CD4-positive, alpha-beta T cell (primary cell): ENCODE results near the gene CRIP1. TPM values are rescaled to one million over a fixed set of nuclear protein-coding genes. Genes with fewer than 3 reads are reported as not detected.

Experiments
- ATAC-seq: fragments of 200-7000 bp; cut with Tn5 transposase; one replicate; pipeline ENCODE4 v1.10.0; 2022; ENCODE audit warnings: mild to moderate bottlenecking; ENCODE audit not compliant: poor library complexity
- CTCF ChIA-PET: fragments of 350-600 bp; sonication (Branson Sonifier 250); formaldehyde crosslinking; loops from one replicate; lab custom pipeline; 2021; ENCODE audit warnings: antibody characterized with exemption, inconsistent platforms; lab: Charles Lee
- POLR2A ChIA-PET: fragments of 350-600 bp; sonication (Branson Sonifier 250); formaldehyde crosslinking; loops from one replicate; lab custom pipeline; 2021; ENCODE audit warnings: antibody characterized with exemption, inconsistent platforms; lab: Charles Lee
- DNase-seq, 14 experiments: peaks; one replicate each; pipeline ENCODE4 v3.0.0-alpha.2; 2013 to 2020; ENCODE audit warnings: mixed read lengths in 2 of 14
- H3K27ac ChIP-seq, 2 donors: one replicate each; pipeline versions ENCODE4 v1.5.1 to v1.7.0; 2013; ENCODE audit warnings: low read length in 2 of 2, low read depth in 1 of 2, mild to moderate bottlenecking in 1 of 2
- H3K27me3 ChIP-seq, 2 experiments: 1 replicate in 1 of 2; 2 replicates in 1 of 2; pipeline versions ENCODE4 v1.6.1 to v1.7.0; 2013; ENCODE audit warnings: low read length in 2 of 2, control low read depth in 1 of 2, mild to moderate bottlenecking in 1 of 2, moderate library complexity in 1 of 2; ENCODE audit not compliant: insufficient read depth in 2 of 2, control insufficient read depth in 1 of 2
- H3K36me3 ChIP-seq: one replicate; pipeline ENCODE4 v1.6.1; 2013; ENCODE audit warnings: low read length, control low read depth; ENCODE audit not compliant: insufficient read depth
- H3K4me1 ChIP-seq: one replicate; pipeline ENCODE4 v1.6.1; 2013; ENCODE audit warnings: low read length, control low read depth; ENCODE audit not compliant: insufficient read depth
- H3K4me3 ChIP-seq: one replicate; pipeline ENCODE4 v1.5.1; 2013; ENCODE audit warnings: mild to moderate bottlenecking, low read length, moderate library complexity
- H3K9me3 ChIP-seq, 2 experiments: 1 replicate in 1 of 2; 2 replicates in 1 of 2; pipeline versions ENCODE4 v1.6.1 to v1.7.0; 2013; ENCODE audit warnings: low read length in 2 of 2, mild to moderate bottlenecking in 2 of 2, control low read depth in 1 of 2, moderate library complexity in 1 of 2; ENCODE audit not compliant: control insufficient read depth in 1 of 2, insufficient read depth in 1 of 2
- H3K27ac Mint-ChIP-seq: one replicate; pipeline ENCODE4 v1.8.0; 2020; ENCODE audit warnings: mixed read lengths
- H3K27me3 Mint-ChIP-seq: one replicate; pipeline ENCODE4 v1.8.0; 2021; ENCODE audit warnings: mixed read lengths
- H3K36me3 Mint-ChIP-seq: one replicate; pipeline ENCODE4 v1.8.0; 2021; ENCODE audit warnings: low read depth, mixed read lengths
- H3K4me1 Mint-ChIP-seq: one replicate; pipeline ENCODE4 v1.8.0; 2021; ENCODE audit warnings: low read depth, mixed read lengths
- H3K4me3 Mint-ChIP-seq: one replicate; pipeline ENCODE4 v1.8.0; 2020; ENCODE audit warnings: mild to moderate bottlenecking, mixed read lengths
- H3K9me3 Mint-ChIP-seq: one replicate; pipeline ENCODE4 v1.8.0; 2020; ENCODE audit warnings: mixed read lengths
- CTCF ChIP-seq: fragments of 200-600 bp; IDR thresholded peaks from one replicate; pipeline ENCODE4 v1.8.0; 2022; ENCODE audit warnings: antibody characterized with exemption, mild to moderate bottlenecking
- intact Hi-C, 2 experiments: fragments of 100-400 bp; cut with DNase I in 1 of 2; cut with micrococcal nuclease in 1 of 2; formaldehyde crosslinking; loops; one replicate each; pipeline versions ENCODE4 v1.15.1 to v1.9.0; 2023 to 2025; cut with DNase I, micrococcal nuclease
- total RNA-seq, 174 experiments: library from RNA in 2 of 174; stranded (reverse) in 2 of 174; gene quantifications; one replicate each; pipeline ENCODE4 v1.2.3 and lab custom pipeline; 2021 to 2026

CRIP1 gene
- total RNA-seq, 2 experiments from 2014 or later = 250 to 258 TPM

GRCh38 chr14:105448706-105449111, 38.0 kb upstream of the CRIP1 start:
- Histone ChIP-seq H3K4me3 (no peak overlapping the region), H3K27ac (no peak overlapping the region), H3K36me3 (peaks cover 22% of the 10 kb centered on the region), H3K27me3 (no peaks in the 10 kb centered on the region), H3K4me1 (peaks cover 7% of the 10 kb centered on the region), H3K9me3 (no peaks in the 10 kb centered on the region)
- H3K36me3 Mint-ChIP-seq = peaks cover 17% of the 10 kb centered on the region
- H3K4me3 Mint-ChIP-seq = no peak overlapping the region
- ATAC-seq (peak; percentile 100), DNase-seq (peak; percentile 55 to 82 (median 65))
- ChIA-PET POLR2A (interaction anchor here (0.6 to 2.1 kb wide), 2 partner anchors 41 to 51 kb away, joined by 3 to 14 read pairs; partner anchors contain the start of gene TEX22), CTCF (interaction anchor here (0.5 to 1.9 kb wide), 16 partner anchors 14 to 200 kb away, joined by 3 to 29 read pairs (median 4); partner anchors contain the start of genes BRF1, BTBD6, CRIP1 and TEDC1)
- H3K27ac Mint-ChIP-seq = no peak overlapping the region
- H3K9me3 Mint-ChIP-seq = no peaks in the 10 kb centered on the region
- H3K4me1 Mint-ChIP-seq = no peaks in the 10 kb centered on the region
- intact Hi-C loops = loop anchor here (1.0 to 2.0 kb wide), 3 partner anchors 41 to 80 kb away; no protein-coding TSS in a partner anchor
- no peaks in the 10 kb centered on the region for H3K27me3 Mint-ChIP-seq
- peak; percentile 75 for TF ChIP-seq CTCF

- CTCF ChIA-PET = interaction anchor here (2.3 kb wide), 1 partner anchor 31 kb away, joined by 5 read pairs; no protein-coding TSS in a partner anchor
- no peak for ATAC-seq
- POLR2A ChIA-PET = no interaction called here
- Histone ChIP-seq H3K27ac (no peak overlapping the region), H3K4me3 (no peak overlapping the region), H3K27me3 (no peaks in the 10 kb centered on the region), H3K36me3 (peaks cover 28% of the 10 kb centered on the region), H3K4me1 (peaks cover 7% of the 10 kb centered on the region), H3K9me3 (no peaks in the 10 kb centered on the region)
- Mint-ChIP-seq H3K4me3 (no peak overlapping the region), H3K27ac (no peak overlapping the region), H3K4me1 (no peaks in the 10 kb centered on the region), H3K27me3 (no peaks in the 10 kb centered on the region), H3K36me3 (peaks cover 17% of the 10 kb centered on the region), H3K9me3 (no peaks in the 10 kb centered on the region)
- DNase-seq = no peak
- intact Hi-C loops = loop anchor here in 1 of 2 experiments (2.0 kb wide), 1 partner anchor 79 kb away; no protein-coding TSS in a partner anchor
- no peak for TF ChIP-seq CTCF
These were observed 37.2 kb upstream of the CRIP1 start for GRCh38 chr14:105449276-105450122.

- Histone ChIP-seq H3K36me3 (peaks cover 29% of the 10 kb centered on the region), H3K4me1 (peaks cover 7% of the 10 kb centered on the region), H3K9me3 (no peaks in the 10 kb centered on the region), H3K27ac (no peak overlapping the region), H3K4me3 (no peak overlapping the region), H3K27me3 (no peaks in the 10 kb centered on the region)
- H3K36me3 Mint-ChIP-seq = peaks cover 17% of the 10 kb centered on the region
- DNase-seq (no peak), ATAC-seq (no peak)
- no peaks in the 10 kb centered on the region for H3K4me1 Mint-ChIP-seq
- intact Hi-C loops = no loop called here
- H3K27ac Mint-ChIP-seq = no peak overlapping the region
- ChIA-PET CTCF (interaction anchor here (2.3 kb wide), 1 partner anchor 31 kb away, joined by 5 read pairs; no protein-coding TSS in a partner anchor), POLR2A (no interaction called here)
- no peaks in the 10 kb centered on the region for H3K27me3 Mint-ChIP-seq
- H3K4me3 Mint-ChIP-seq = no peak overlapping the region
- no peak for TF ChIP-seq CTCF
- H3K9me3 Mint-ChIP-seq = no peaks in the 10 kb centered on the region
These were observed 36.6 kb upstream of the CRIP1 start for GRCh38 chr14:105450123-105450505.
